HG03064 (cell line): ENCODE results near the gene BEGAIN.

Experiments used
- ATAC-seq: cut with Tn5 transposase; IDR thresholded peaks from one replicate; pipeline ENCODE4 v1.9.1; 2021; ENCODE audit warnings: low read depth; ENCODE audit not compliant: unreplicated experiment

BEGAIN gene

GRCh38 chr14:100583245-100583644 lies 4.0 kb downstream of the BEGAIN start:
- ATAC-seq, result no peak

GRCh38 chr14:100582496-100583165 lies 4.6 kb downstream of the BEGAIN start:
- ATAC-seq, result no peak

GRCh38 chr14:100581228-100582145 lies 5.7 kb downstream of the BEGAIN start:
- ATAC-seq, result no peak

GRCh38 chr14:100580316-100581227 lies 6.6 kb downstream of the BEGAIN start:
- no peak for ATAC-seq

GRCh38 chr14:100578552-100578951 lies 8.7 kb downstream of the BEGAIN start:
- ATAC-seq, result no peak

GRCh38 chr14:100577986-100578431 lies 9.2 kb downstream of the BEGAIN start:
- no peak for ATAC-seq

GRCh38 chr14:100577321-100577985 lies 9.8 kb downstream of the BEGAIN start:
- no peak for ATAC-seq

GRCh38 chr14:100576091-100577085 lies 10.8 kb downstream of the BEGAIN start:
- no peak for ATAC-seq

GRCh38 chr14:100575266-100575995 lies 11.8 kb downstream of the BEGAIN start:
- no peak for ATAC-seq

- no peak for ATAC-seq
Observed at GRCh38 chr14:100574642-100575031, 12.6 kb downstream of the BEGAIN start.

- no peak for ATAC-seq
Observed at GRCh38 chr14:100573757-100574641, 13.2 kb downstream of the BEGAIN start.

GRCh38 chr14:100573002-100573756 lies 14.0 kb downstream of the BEGAIN start:
- no peak for ATAC-seq

- no peak for ATAC-seq
Observed at GRCh38 chr14:100572543-100572942, 14.7 kb downstream of the BEGAIN start.

GRCh38 chr14:100571837-100572236 lies 15.4 kb downstream of the BEGAIN start:
- no peak for ATAC-seq

GRCh38 chr14:100570726-100571454 lies 16.3 kb downstream of the BEGAIN start:
- no peak for ATAC-seq

- ATAC-seq, result no peak
Observed at GRCh38 chr14:100569734-100570286, 17.4 kb downstream of the BEGAIN start.
